CD4-positive, CD25-positive, alpha-beta regulatory T cell (primary cell): ENCODE data around the gene PRKD2. TPM values are rescaled to one million over a fixed set of nuclear protein-coding genes. Genes with fewer than 3 reads are reported as not detected.
A peak's percentile ranks its signal among the peaks of the same experiment; 100 is the strongest.

Experiments used
- ATAC-seq, 2 donors: fragments of 150-1000 bp; cut with Tn5 transposase; one replicate each; pipeline ENCODE4 v1.10.0; 2021; ENCODE audit warnings: low read depth in 2 of 2, moderate number of reproducible peaks in 2 of 2, moderate library complexity in 1 of 2
- DNase-seq, 3 donors: peaks; one replicate each; pipeline versions ENCODE4 v3.0.0 to v3.0.0-alpha.2; 2012 to 2022; ENCODE audit warnings: mixed read lengths in 1 of 3
- H3K27ac ChIP-seq: one replicate; pipeline ENCODE4 v1.7.0; 2013; ENCODE audit warnings: mild to moderate bottlenecking, low read length; ENCODE audit not compliant: insufficient read depth, poor library complexity, severe bottlenecking
- H3K27me3 ChIP-seq: one replicate; pipeline ENCODE4 v1.7.0; 2013; ENCODE audit warnings: low read length; ENCODE audit not compliant: control insufficient read depth, insufficient read depth
- H3K36me3 ChIP-seq: one replicate; pipeline ENCODE4 v1.7.0; 2013; ENCODE audit warnings: mild to moderate bottlenecking, low read length, moderate library complexity; ENCODE audit not compliant: control insufficient read depth, insufficient read depth
- H3K4me1 ChIP-seq: 2 replicates; pipeline ENCODE4 v1.7.0; 2013; ENCODE audit warnings: mild to moderate bottlenecking, low read length; ENCODE audit not compliant: insufficient read depth, control insufficient read depth, poor library complexity, severe bottlenecking
- H3K4me3 ChIP-seq: one replicate; pipeline ENCODE4 v1.7.0; 2013; ENCODE audit warnings: low read depth, mild to moderate bottlenecking, low read length, moderate library complexity
- H3K9me3 ChIP-seq, 2 experiments: 1 replicate in 1 of 2; 2 replicates in 1 of 2; pipeline ENCODE4 v1.7.0; 2013; ENCODE audit warnings: low read length in 2 of 2, mild to moderate bottlenecking in 1 of 2, moderate library complexity in 1 of 2; ENCODE audit not compliant: control insufficient read depth in 2 of 2
- H3K27ac Mint-ChIP-seq, 3 donors: one replicate each; pipeline ENCODE4 v1.8.0; 2020 to 2022; ENCODE audit warnings: mild to moderate bottlenecking in 3 of 3, mixed read lengths in 3 of 3, moderate library complexity in 2 of 3
- H3K27me3 Mint-ChIP-seq: one replicate; pipeline ENCODE4 v1.8.0; 2022; ENCODE audit warnings: mild to moderate bottlenecking, mixed read lengths
- H3K36me3 Mint-ChIP-seq: one replicate; pipeline ENCODE4 v1.8.0; 2020; ENCODE audit warnings: mixed read lengths
- H3K4me1 Mint-ChIP-seq, 4 donors: one replicate each; pipeline ENCODE4 v1.8.0; 2020 to 2022; ENCODE audit warnings: mixed read lengths in 4 of 4, mild to moderate bottlenecking in 1 of 4
- H3K4me3 Mint-ChIP-seq, 4 donors: one replicate each; pipeline ENCODE4 v1.8.0; 2020 to 2022; ENCODE audit warnings: mild to moderate bottlenecking in 4 of 4, mixed read lengths in 4 of 4, moderate library complexity in 3 of 4
- H3K9me3 Mint-ChIP-seq, 7 donors: one replicate each; pipeline ENCODE4 v1.8.0; 2020 to 2022; ENCODE audit warnings: mixed read lengths in 7 of 7, mild to moderate bottlenecking in 3 of 7, moderate library complexity in 2 of 7
- polyA plus RNA-seq, 4 donors: library from polyadenylated mRNA; unstranded; fragments of 300-500 nt; fragmentation: Illumina TruSeq; gene quantifications; one replicate each; pipeline ENCODE4 v1.2.3, GENCODE V29; 2021
- total RNA-seq: library from RNA; stranded (reverse); gene quantifications from one replicate; pipeline ENCODE4 v1.2.3, GENCODE V29; 2022

PRKD2 gene
- total and polyA plus RNA-seq, 5 donors from 2014 or later = 37.0 to 171 (median 46.7) TPM

DNA sequence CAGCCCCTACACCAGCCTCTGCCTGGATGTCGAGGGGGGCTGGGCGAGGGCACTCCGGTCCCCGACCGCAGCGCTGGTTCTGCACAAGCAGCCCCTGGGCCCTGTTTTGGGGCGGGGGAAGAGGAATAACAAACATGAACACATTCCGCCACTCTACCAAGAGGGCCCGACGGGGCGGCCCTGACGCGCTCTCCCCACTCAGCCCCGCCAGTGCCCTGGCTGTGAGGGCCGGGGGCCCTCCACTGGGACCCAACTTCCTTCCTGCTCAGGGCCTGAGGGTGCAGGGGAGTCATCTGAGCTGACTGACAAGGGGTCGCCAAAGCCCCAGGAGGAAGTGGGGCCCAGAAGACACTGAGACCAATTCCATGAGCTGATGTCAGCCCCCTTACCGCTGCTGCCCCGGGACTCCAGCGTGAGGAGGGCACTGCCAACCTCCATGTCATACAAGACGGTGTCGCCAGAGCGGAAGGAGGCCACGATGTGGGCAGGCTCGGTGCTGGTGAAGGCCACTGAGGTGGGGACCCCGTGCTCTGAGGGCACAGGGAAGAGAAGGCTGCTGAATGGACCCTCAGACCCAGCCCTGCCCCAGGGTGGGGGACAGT is 5.6 kb upstream of the PRKD2 start:
- H3K27ac Mint-ChIP-seq = no peak overlapping the region
- no peak for DNase-seq
- peaks cover 0 to 38% (median 18%) of the 10 kb centered on the region in 4 donors for H3K4me1 Mint-ChIP-seq
- no peak overlapping the region for H3K4me3 Mint-ChIP-seq
- H3K36me3 Mint-ChIP-seq = peaks cover 17% of the 10 kb centered on the region
- no peaks in the 10 kb centered on the region for H3K27me3 ChIP-seq
- peaks cover 49% of the 10 kb centered on the region for H3K36me3 ChIP-seq
- no peak for ATAC-seq
- no peaks in the 10 kb centered on the region for H3K9me3 Mint-ChIP-seq
- no peaks in the 10 kb centered on the region for H3K27me3 Mint-ChIP-seq
- no peak overlapping the region for H3K4me3 ChIP-seq
- H3K4me1 ChIP-seq = peaks cover 22% of the 10 kb centered on the region
- H3K27ac ChIP-seq = no peak overlapping the region
- no peaks in the 10 kb centered on the region for H3K9me3 ChIP-seq

DNA sequence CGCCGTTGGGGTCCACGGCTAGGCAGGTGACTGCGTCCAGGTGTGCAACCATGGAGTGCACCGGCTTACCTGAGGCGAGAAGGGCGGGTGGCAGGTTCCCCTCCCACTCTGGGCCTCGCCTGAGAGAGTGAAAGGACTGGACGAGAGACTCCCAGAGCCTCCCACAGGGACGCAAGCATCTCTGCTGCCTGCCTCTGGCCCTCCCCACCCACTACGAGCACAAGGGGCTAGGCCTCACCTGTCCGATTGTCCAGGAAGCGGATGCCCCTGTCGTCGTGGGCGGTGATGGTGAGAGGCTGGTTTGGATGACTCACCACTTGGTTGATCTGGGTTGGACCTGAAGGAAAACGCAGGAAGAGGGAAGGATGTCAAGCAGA is 5.1 kb upstream of the PRKD2 start:
- Histone ChIP-seq H3K27me3 (no peaks in the 10 kb centered on the region), H3K36me3 (peaks cover 43% of the 10 kb centered on the region), H3K9me3 (no peaks in the 10 kb centered on the region), H3K27ac (no peak overlapping the region), H3K4me1 (peaks cover 25% of the 10 kb centered on the region), H3K4me3 (no peak overlapping the region)
- no peaks in the 10 kb centered on the region for H3K9me3 Mint-ChIP-seq
- no peaks in the 10 kb centered on the region for H3K27me3 Mint-ChIP-seq
- H3K27ac Mint-ChIP-seq = no peak overlapping the region
- ATAC-seq (no peak), DNase-seq (no peak)
- H3K4me3 Mint-ChIP-seq = no peak overlapping the region
- peaks cover 0 to 38% (median 18%) of the 10 kb centered on the region in 4 donors for H3K4me1 Mint-ChIP-seq
- H3K36me3 Mint-ChIP-seq = peaks cover 17% of the 10 kb centered on the region

DNA sequence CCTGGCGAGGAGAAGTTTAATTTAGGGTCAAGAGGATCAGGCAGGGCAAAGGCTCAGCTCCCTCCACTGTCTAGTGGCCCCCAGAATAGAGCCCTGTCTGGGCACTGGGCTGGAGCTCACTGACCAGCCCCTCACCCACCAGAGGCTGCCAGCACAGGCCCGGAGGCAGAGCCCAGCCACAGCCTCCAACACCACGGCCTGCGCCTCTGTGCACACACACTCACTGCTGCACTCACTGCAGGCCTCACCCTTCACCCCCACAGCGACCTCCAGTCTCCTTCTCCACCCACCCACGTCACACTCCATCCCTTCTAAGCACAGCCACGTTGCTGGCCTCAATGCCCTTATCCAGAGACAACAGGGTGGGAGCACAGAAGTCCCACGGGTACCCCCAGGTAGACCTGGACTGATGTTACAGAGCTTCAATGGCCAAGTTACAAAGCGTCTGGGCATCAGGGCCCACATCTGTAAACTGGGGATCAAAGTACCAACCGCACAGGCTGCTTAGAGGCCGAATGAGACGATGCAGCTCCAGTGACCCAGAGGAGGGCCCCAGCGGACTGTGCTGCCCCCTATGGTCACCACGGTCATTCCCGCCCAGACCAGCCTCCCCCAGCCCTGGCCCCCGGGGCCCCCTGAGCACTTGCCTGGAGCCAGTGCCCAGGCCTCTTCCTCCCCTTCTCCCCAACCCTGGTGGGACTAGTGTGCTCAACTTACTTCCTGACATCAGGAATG is 4.5 kb upstream of the PRKD2 start:
- Mint-ChIP-seq H3K4me3 (peak overlapping the region in 1 of 4 donors; percentile 81), H3K9me3 (no peaks in the 10 kb centered on the region)
- peaks cover 26% of the 10 kb centered on the region for H3K4me1 ChIP-seq

DNA sequence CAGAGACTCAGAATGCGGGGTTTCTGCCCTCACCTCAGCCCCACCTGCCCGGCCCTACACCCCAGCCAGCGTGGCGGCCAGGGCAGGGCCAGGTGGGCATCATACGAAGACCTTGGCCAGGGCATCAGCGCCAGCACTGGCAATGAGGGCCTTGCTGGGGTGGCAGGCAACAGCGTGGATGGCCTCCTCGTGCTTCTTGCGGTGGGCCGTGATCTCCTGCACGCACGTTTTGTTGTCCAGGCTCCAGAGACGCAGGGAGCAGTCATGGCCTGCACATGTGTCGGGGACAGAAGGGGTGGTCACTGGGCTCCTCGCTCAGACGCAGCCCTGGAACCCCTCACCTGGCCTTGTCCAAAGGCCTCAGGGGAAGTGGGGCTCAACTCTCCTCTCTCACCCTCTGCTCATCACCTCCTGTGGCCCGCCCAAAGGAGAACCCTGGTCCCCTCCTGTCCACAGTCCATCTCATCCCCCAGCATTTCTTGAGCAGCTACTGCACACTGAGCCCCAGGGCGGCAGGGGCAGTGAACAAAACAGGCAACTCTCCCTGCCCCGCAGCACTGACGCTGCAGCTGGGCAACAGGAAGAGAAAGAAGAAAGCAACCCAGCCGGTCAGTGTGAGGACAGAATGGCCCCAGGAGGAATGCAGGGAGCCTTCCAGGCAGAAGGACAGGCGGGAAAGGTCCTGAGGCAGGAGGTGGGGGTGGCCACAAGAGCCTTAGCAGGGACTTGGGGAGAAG is 3.8 kb upstream of the PRKD2 start:
- peak overlapping the region in 2 of 4 donors; percentile 48 to 81 for H3K4me3 Mint-ChIP-seq
- DNase-seq (no peak), ATAC-seq (no peak)
- H3K27ac ChIP-seq = no peak overlapping the region
- no peak overlapping the region for H3K27ac Mint-ChIP-seq
- H3K4me1 ChIP-seq = peaks cover 33% of the 10 kb centered on the region
- H3K27me3 ChIP-seq = no peaks in the 10 kb centered on the region
- no peaks in the 10 kb centered on the region for H3K9me3 Mint-ChIP-seq
- peaks cover 31% of the 10 kb centered on the region for H3K36me3 ChIP-seq
- peaks cover 0 to 39% (median 18%) of the 10 kb centered on the region in 4 donors for H3K4me1 Mint-ChIP-seq
- H3K27me3 Mint-ChIP-seq = no peaks in the 10 kb centered on the region
- H3K36me3 Mint-ChIP-seq = peaks cover 10% of the 10 kb centered on the region
- no peak overlapping the region for H3K4me3 ChIP-seq
- H3K9me3 ChIP-seq = no peaks in the 10 kb centered on the region

More for the DNA sequence above, 4.5 kb upstream of the PRKD2 start:
- Histone ChIP-seq H3K9me3 (no peaks in the 10 kb centered on the region), H3K4me3 (no peak overlapping the region), H3K36me3 (peaks cover 38% of the 10 kb centered on the region), H3K27me3 (no peaks in the 10 kb centered on the region), H3K27ac (no peak overlapping the region)
- Mint-ChIP-seq H3K27ac (no peak overlapping the region), H3K27me3 (no peaks in the 10 kb centered on the region), H3K36me3 (peaks cover 17% of the 10 kb centered on the region), H3K4me1 (peaks cover 0 to 38% (median 18%) of the 10 kb centered on the region in 4 donors)
- DNase-seq (no peak), ATAC-seq (no peak)

DNA sequence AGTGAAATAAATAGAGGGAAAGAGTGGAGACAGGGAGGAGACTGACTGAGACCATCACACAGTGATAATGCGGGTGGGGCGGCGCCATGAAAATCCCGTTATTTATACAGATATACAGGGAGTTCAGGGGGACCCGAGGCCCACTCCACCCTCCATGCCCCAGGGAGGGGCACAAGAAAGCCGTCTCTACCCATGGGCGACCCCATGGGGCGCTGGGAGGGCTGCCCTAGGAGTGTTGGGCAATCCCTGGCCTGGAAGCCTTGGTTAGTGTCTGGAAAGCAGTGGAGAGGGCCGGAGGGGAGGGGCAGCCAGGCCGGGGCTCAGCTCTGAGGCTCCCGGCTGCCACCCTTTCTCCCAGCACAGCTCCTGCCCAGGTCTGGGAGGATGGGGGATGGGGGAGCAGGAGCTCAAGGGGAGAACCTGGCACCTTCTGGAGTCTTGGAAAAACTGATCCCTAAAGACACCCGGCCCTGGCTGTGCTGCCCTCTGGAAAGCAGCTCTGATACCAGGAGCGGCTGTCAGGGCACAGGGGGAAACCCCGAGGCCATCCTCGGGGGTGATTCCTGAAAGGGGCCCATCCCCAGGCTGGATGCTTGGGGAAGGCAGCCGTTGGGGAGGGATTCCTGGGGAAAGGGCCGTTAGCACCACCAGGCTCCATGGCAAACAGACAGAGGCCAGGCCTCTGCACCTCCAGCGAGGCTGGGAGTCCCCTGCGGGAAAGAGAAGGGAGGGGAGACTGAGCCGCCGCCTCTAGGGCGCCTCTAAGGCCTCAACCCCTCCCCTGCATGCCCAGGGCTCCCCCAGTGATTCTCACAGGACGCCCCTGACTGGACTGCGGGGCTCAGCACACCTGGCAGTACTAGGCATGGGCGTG is 3.0 kb upstream of the PRKD2 start:
- DNase-seq = no peak

DNA sequence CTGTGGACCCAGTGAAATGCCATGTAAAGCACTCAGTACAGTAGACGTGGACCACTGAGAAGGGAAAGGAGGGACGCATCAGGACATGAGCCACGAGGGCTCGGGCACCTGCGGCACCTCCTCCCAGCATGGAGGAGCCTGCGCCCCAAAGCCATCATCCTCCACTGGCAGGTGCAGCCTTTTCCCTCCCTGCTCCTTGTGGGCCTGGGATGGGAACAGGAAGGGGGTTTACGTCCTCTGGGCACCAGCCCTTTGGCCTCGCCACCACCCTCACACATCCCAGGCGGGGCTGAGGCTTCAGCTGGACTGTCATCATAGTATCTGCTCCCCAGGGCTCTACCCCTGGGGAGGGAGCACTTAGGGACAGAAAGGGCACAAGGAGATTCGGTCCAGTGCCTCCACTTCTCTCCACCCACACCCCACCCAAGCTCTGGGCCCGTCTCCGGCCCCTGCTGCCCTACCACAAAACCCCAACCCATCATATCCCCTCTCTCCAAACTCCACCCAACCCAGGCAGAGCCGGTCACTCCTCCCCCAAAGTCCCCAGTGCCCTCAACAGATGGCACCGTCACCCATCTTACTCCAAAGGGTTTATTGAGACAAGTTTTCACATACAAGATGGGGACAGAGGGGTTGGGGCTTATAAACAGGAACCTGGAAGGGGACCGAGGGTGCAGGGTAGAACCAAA is 2.2 kb upstream of the PRKD2 start:
- Mint-ChIP-seq H3K9me3 (no peaks in the 10 kb centered on the region), H3K4me3 (peak overlapping the region; percentile 95 to 100 (median 96)), H3K4me1 (peaks cover 4 to 51% (median 26%) of the 10 kb centered on the region in 4 donors), H3K27ac (peak overlapping the region; percentile 60 to 98 (median 88)), H3K36me3 (peaks cover 8% of the 10 kb centered on the region), H3K27me3 (no peaks in the 10 kb centered on the region)
- H3K36me3 ChIP-seq = peaks cover 17% of the 10 kb centered on the region
- H3K4me3 ChIP-seq = no peak overlapping the region
- DNase-seq = no peak
- no peaks in the 10 kb centered on the region for H3K27me3 ChIP-seq
- H3K27ac ChIP-seq = peak overlapping the region; percentile 92
- H3K4me1 ChIP-seq = peaks cover 49% of the 10 kb centered on the region
- H3K9me3 ChIP-seq = no peaks in the 10 kb centered on the region
- no peak for ATAC-seq

More for the DNA sequence above, 3.0 kb upstream of the PRKD2 start:
- no peaks in the 10 kb centered on the region for H3K27me3 Mint-ChIP-seq
- Histone ChIP-seq H3K27me3 (no peaks in the 10 kb centered on the region), H3K4me1 (peaks cover 41% of the 10 kb centered on the region), H3K27ac (no peak overlapping the region), H3K36me3 (peaks cover 24% of the 10 kb centered on the region), H3K9me3 (no peaks in the 10 kb centered on the region), H3K4me3 (no peak overlapping the region)
- peak overlapping the region in 2 of 3 donors; percentile 87 to 88 for H3K27ac Mint-ChIP-seq
- peaks cover 4 to 46% (median 23%) of the 10 kb centered on the region in 4 donors for H3K4me1 Mint-ChIP-seq
- H3K4me3 Mint-ChIP-seq = peak overlapping the region in 2 of 4 donors; percentile 93 to 96
- ATAC-seq = no peak
- peaks cover 8% of the 10 kb centered on the region for H3K36me3 Mint-ChIP-seq
- H3K9me3 Mint-ChIP-seq = no peaks in the 10 kb centered on the region
